ENCODE data around the gene GAL3ST2.
"Not testable (repeated sequence)": the region's sequence is repeated elsewhere in the genome, so short reads cannot be mapped to it uniquely, and the experiment has no call there.

GAL3ST2 gene

GRCh38 chr2:241776336-241777169 is at the start of gene GAL3ST2:
Gene GAL3ST2 (plus strand): TSS chr2:241776822. CDS start chr2:241776956, 134 bp downstream.
- no peak for DNase-seq (ENCODE audit: low read depth)

GRCh38 chr2:241728000-241728399 is 48.6 kb upstream of the GAL3ST2 start:
- no peak for DNase-seq (ENCODE audit: low read depth)

- no peak for DNase-seq (ENCODE audit: low read depth)
Measured at GRCh38 chr2:241728627-241729026, 48.0 kb upstream of the GAL3ST2 start.

- DNase-seq (ENCODE audit: low read depth): no peak
Measured at GRCh38 chr2:241729868-241730267, 46.8 kb upstream of the GAL3ST2 start.

GRCh38 chr2:241730671-241731293 is 45.8 kb upstream of the GAL3ST2 start:
- DNase-seq (ENCODE audit: low read depth): peak; percentile 40

GRCh38 chr2:241732513-241733186 is 44.0 kb upstream of the GAL3ST2 start:
- peak; percentile 27 for DNase-seq (ENCODE audit: low read depth)

- DNase-seq (ENCODE audit: low read depth): no peak
Measured at GRCh38 chr2:241733391-241734207, 43.0 kb upstream of the GAL3ST2 start.

GRCh38 chr2:241734208-241734466 is 42.5 kb upstream of the GAL3ST2 start:
- DNase-seq (ENCODE audit: low read depth): no peak

GRCh38 chr2:241734467-241735208 is 42.0 kb upstream of the GAL3ST2 start, which contains the start of gene D2HGDH:
Gene D2HGDH (plus strand): TSS chr2:241734630. CDS start chr2:241735225, 595 bp downstream.
- peak; percentile 77 for DNase-seq (ENCODE audit: low read depth)

- DNase-seq (ENCODE audit: low read depth): no peak
Measured at GRCh38 chr2:241736111-241736510, 40.5 kb upstream of the GAL3ST2 start.

GRCh38 chr2:241738040-241738686 is 38.5 kb upstream of the GAL3ST2 start:
- DNase-seq (ENCODE audit: low read depth): no peak

GRCh38 chr2:241739177-241739576 is 37.4 kb upstream of the GAL3ST2 start:
- no peak for DNase-seq (ENCODE audit: low read depth)

- DNase-seq (ENCODE audit: low read depth): no peak
Measured at GRCh38 chr2:241739651-241740050, 37.0 kb upstream of the GAL3ST2 start.

- DNase-seq (ENCODE audit: low read depth): no peak
Measured at GRCh38 chr2:241741016-241741415, 35.6 kb upstream of the GAL3ST2 start.

GRCh38 chr2:241742320-241742939 is 34.2 kb upstream of the GAL3ST2 start:
- no peak for DNase-seq (ENCODE audit: low read depth)

- DNase-seq (ENCODE audit: low read depth): not testable (repeated sequence)
Measured at GRCh38 chr2:241743008-241743407, 33.6 kb upstream of the GAL3ST2 start.

GRCh38 chr2:241743620-241744019 is 33.0 kb upstream of the GAL3ST2 start:
- DNase-seq (ENCODE audit: low read depth): no peak

- no peak for DNase-seq (ENCODE audit: low read depth)
Measured at GRCh38 chr2:241744028-241744754, 32.4 kb upstream of the GAL3ST2 start.

GRCh38 chr2:241745276-241745675 is 31.3 kb upstream of the GAL3ST2 start:
- DNase-seq (ENCODE audit: low read depth): no peak

- no peak for DNase-seq (ENCODE audit: low read depth)
Measured at GRCh38 chr2:241746084-241746483, 30.5 kb upstream of the GAL3ST2 start.

All from CMK (cell line).